ENCODE results near the gene PRTFDC1.

Gene PRTFDC1

DNA sequence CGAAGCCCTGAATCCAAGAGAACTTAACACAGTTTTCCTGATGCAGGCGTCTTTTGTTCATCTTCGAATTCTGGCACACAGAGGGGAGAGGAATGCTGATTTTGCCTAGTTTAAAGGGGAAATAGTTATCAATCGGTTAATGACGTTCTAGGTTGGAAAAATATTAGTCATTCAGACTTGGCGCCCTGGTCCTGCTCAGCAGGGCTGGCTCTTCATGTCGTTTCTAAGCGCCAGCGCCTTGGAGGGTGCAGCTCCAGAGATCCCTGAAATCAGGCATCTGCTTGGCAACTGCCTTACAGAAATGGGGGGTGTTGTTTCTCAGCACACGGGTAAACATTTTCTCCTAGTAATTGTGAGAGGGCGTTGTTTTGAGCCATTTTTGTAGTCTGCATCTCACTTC lies 1.3 kb upstream of the PRTFDC1 start:
- no peaks in the 10 kb centered on the region for H3K27me3 ChIP-seq (replicated peaks; ENCODE audit: control insufficient read depth, insufficient read depth, low read length, poor library complexity, severe bottlenecking)
- H3K4me3 ChIP-seq (ENCODE audit: insufficient read depth, low read depth, low read length, poor library complexity, severe bottlenecking) = no peak overlapping the region
- no peaks in the 10 kb centered on the region for H3K36me3 ChIP-seq (ENCODE audit: control insufficient read depth, insufficient read depth, low read length)
- peaks cover 8% of the 10 kb centered on the region for H3K4me1 ChIP-seq (ENCODE audit: control insufficient read depth, insufficient read depth, low read length, poor library complexity, severe bottlenecking)
- H3K27ac ChIP-seq (ENCODE audit: insufficient read depth, low read length, poor library complexity, severe bottlenecking) = no peak overlapping the region
- no peaks in the 10 kb centered on the region for H3K9me3 ChIP-seq (ENCODE audit: control insufficient read depth, low read length)
- no peak for DNase-seq

- no peaks in the 10 kb centered on the region for H3K9me3 ChIP-seq (ENCODE audit: control insufficient read depth, low read length)
- peaks cover 8% of the 10 kb centered on the region for H3K4me1 ChIP-seq (ENCODE audit: control insufficient read depth, insufficient read depth, low read length, poor library complexity, severe bottlenecking)
- H3K36me3 ChIP-seq (ENCODE audit: control insufficient read depth, insufficient read depth, low read length) = no peaks in the 10 kb centered on the region
- H3K27ac ChIP-seq (ENCODE audit: insufficient read depth, low read length, poor library complexity, severe bottlenecking) = peak overlapping the region; percentile 5
- DNase-seq = peak; percentile 7 to 34 (median 21)
- peak overlapping the region; percentile 67 for H3K4me3 ChIP-seq (ENCODE audit: insufficient read depth, low read depth, low read length, poor library complexity, severe bottlenecking)
- no peaks in the 10 kb centered on the region for H3K27me3 ChIP-seq (replicated peaks; ENCODE audit: control insufficient read depth, insufficient read depth, low read length, poor library complexity, severe bottlenecking)
Measured at GRCh38 chr10:24952707-24953645, 570 bp upstream of the PRTFDC1 start.

- DNase-seq = no peak
- peaks cover 8% of the 10 kb centered on the region for H3K4me1 ChIP-seq (ENCODE audit: control insufficient read depth, insufficient read depth, low read length, poor library complexity, severe bottlenecking)
- H3K4me3 ChIP-seq (ENCODE audit: insufficient read depth, low read depth, low read length, poor library complexity, severe bottlenecking) = peak overlapping the region; percentile 67
- no peaks in the 10 kb centered on the region for H3K9me3 ChIP-seq (ENCODE audit: control insufficient read depth, low read length)
- no peak overlapping the region for H3K27ac ChIP-seq (ENCODE audit: insufficient read depth, low read length, poor library complexity, severe bottlenecking)
- H3K27me3 ChIP-seq (replicated peaks; ENCODE audit: control insufficient read depth, insufficient read depth, low read length, poor library complexity, severe bottlenecking) = no peaks in the 10 kb centered on the region
- H3K36me3 ChIP-seq (ENCODE audit: control insufficient read depth, insufficient read depth, low read length) = no peaks in the 10 kb centered on the region
Measured at GRCh38 chr10:24951201-24952142, 934 bp downstream of the PRTFDC1 start.

GRCh38 chr10:24950439-24950838 lies 2.0 kb downstream of the PRTFDC1 start:
- no peak overlapping the region for H3K27ac ChIP-seq (ENCODE audit: insufficient read depth, low read length, poor library complexity, severe bottlenecking)

GRCh38 chr10:24949616-24950015 lies 2.8 kb downstream of the PRTFDC1 start:
- H3K4me3 ChIP-seq (ENCODE audit: insufficient read depth, low read depth, low read length, poor library complexity, severe bottlenecking) = no peak overlapping the region
- H3K4me1 ChIP-seq (ENCODE audit: control insufficient read depth, insufficient read depth, low read length, poor library complexity, severe bottlenecking) = peaks cover 8% of the 10 kb centered on the region
- H3K27ac ChIP-seq (ENCODE audit: insufficient read depth, low read length, poor library complexity, severe bottlenecking) = no peak overlapping the region
- no peak for DNase-seq
- no peaks in the 10 kb centered on the region for H3K36me3 ChIP-seq (ENCODE audit: control insufficient read depth, insufficient read depth, low read length)
- H3K9me3 ChIP-seq (ENCODE audit: control insufficient read depth, low read length) = no peaks in the 10 kb centered on the region
- H3K27me3 ChIP-seq (replicated peaks; ENCODE audit: control insufficient read depth, insufficient read depth, low read length, poor library complexity, severe bottlenecking) = no peaks in the 10 kb centered on the region

More at GRCh38 chr10:24950439-24950838, 2.0 kb downstream of the PRTFDC1 start:
- Histone ChIP-seq H3K4me3 (ENCODE audit: insufficient read depth, low read depth, low read length, poor library complexity, severe bottlenecking) (no peak overlapping the region), H3K4me1 (ENCODE audit: control insufficient read depth, insufficient read depth, low read length, poor library complexity, severe bottlenecking) (peaks cover 8% of the 10 kb centered on the region), H3K27me3 (replicated peaks; ENCODE audit: control insufficient read depth, insufficient read depth, low read length, poor library complexity, severe bottlenecking) (no peaks in the 10 kb centered on the region), H3K9me3 (ENCODE audit: control insufficient read depth, low read length) (no peaks in the 10 kb centered on the region), H3K36me3 (ENCODE audit: control insufficient read depth, insufficient read depth, low read length) (no peaks in the 10 kb centered on the region)
- no peak for DNase-seq

DNA sequence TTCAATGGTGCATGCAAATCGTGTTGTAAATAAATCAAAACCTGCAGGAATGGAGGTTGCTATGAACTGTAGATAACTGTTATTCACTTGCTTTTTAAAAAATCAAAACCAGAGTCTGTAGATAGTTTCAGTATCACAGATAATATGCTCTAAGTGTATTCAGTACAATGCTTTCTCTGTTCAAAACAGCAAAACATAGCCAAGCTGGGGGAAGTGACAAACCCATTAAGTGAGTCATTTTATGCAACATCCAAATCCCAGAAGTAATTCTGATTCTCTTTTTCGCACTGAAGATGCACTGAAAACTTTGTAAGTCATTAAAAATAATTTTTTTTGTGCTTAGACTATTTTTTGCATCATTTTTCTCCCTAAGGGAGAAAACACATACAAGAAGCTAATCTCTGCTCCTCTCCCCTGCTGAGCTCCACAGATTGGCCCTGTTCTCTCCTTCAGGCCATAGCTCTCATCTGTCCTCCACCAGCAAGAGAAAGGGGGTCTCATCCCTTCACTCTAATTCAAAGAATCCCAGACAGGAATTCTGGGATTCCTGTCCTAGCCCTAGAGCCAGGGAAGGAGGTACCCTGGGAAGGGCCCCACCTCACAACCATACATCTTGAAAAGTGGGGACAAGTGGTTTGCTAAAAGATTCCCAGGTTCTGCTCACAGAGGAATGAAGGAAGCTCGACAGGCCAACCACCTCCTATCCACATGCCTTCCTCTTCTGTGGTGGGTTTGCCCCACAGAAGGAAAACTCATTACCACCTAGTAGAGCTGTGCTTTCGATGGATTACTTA lies 4.9 kb downstream of the PRTFDC1 start:
- Histone ChIP-seq H3K27me3 (replicated peaks; ENCODE audit: control insufficient read depth, insufficient read depth, low read length, poor library complexity, severe bottlenecking) (no peaks in the 10 kb centered on the region), H3K27ac (ENCODE audit: insufficient read depth, low read length, poor library complexity, severe bottlenecking) (no peak overlapping the region), H3K9me3 (ENCODE audit: control insufficient read depth, low read length) (no peaks in the 10 kb centered on the region), H3K36me3 (ENCODE audit: control insufficient read depth, insufficient read depth, low read length) (no peaks in the 10 kb centered on the region), H3K4me1 (ENCODE audit: control insufficient read depth, insufficient read depth, low read length, poor library complexity, severe bottlenecking) (peaks cover 5% of the 10 kb centered on the region), H3K4me3 (ENCODE audit: insufficient read depth, low read depth, low read length, poor library complexity, severe bottlenecking) (no peak overlapping the region)
- DNase-seq = no peak

GRCh38 chr10:24944512-24945255 lies 7.7 kb downstream of the PRTFDC1 start:
- Histone ChIP-seq H3K9me3 (ENCODE audit: control insufficient read depth, low read length) (no peaks in the 10 kb centered on the region), H3K27ac (ENCODE audit: insufficient read depth, low read length, poor library complexity, severe bottlenecking) (no peak overlapping the region), H3K36me3 (ENCODE audit: control insufficient read depth, insufficient read depth, low read length) (no peaks in the 10 kb centered on the region), H3K4me3 (ENCODE audit: insufficient read depth, low read depth, low read length, poor library complexity, severe bottlenecking) (no peak overlapping the region), H3K4me1 (ENCODE audit: control insufficient read depth, insufficient read depth, low read length, poor library complexity, severe bottlenecking) (no peaks in the 10 kb centered on the region), H3K27me3 (replicated peaks; ENCODE audit: control insufficient read depth, insufficient read depth, low read length, poor library complexity, severe bottlenecking) (no peaks in the 10 kb centered on the region)
- no peak for DNase-seq

DNA sequence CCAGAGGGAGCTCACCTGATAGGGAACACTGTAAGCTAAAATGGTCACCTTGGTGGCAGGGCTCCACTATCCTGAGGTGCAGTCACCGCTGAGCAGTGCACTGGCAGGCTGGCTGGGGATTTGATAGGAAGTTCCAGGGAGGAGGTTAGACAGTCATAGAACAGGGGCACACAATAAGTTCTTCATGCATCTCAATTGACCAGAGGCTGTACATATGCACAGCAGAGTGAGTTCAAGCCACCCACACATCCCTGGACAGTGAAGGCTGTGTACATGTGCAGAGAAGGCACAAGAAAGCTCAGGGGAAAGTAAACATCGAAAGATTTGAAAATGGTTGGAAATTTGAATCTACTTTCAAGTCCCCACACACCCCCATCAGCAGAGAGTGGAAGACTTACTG lies 13.9 kb downstream of the PRTFDC1 start:
- Histone ChIP-seq H3K9me3 (ENCODE audit: control insufficient read depth, low read length) (no peaks in the 10 kb centered on the region), H3K4me1 (ENCODE audit: control insufficient read depth, insufficient read depth, low read length, poor library complexity, severe bottlenecking) (no peaks in the 10 kb centered on the region), H3K27ac (ENCODE audit: insufficient read depth, low read length, poor library complexity, severe bottlenecking) (no peak overlapping the region), H3K27me3 (replicated peaks; ENCODE audit: control insufficient read depth, insufficient read depth, low read length, poor library complexity, severe bottlenecking) (no peaks in the 10 kb centered on the region), H3K36me3 (ENCODE audit: control insufficient read depth, insufficient read depth, low read length) (no peaks in the 10 kb centered on the region), H3K4me3 (ENCODE audit: insufficient read depth, low read depth, low read length, poor library complexity, severe bottlenecking) (no peak overlapping the region)
- DNase-seq = no peak

GRCh38 chr10:24938076-24938475 lies 14.3 kb downstream of the PRTFDC1 start:
- Histone ChIP-seq H3K36me3 (ENCODE audit: control insufficient read depth, insufficient read depth, low read length) (no peaks in the 10 kb centered on the region), H3K27ac (ENCODE audit: insufficient read depth, low read length, poor library complexity, severe bottlenecking) (no peak overlapping the region), H3K9me3 (ENCODE audit: control insufficient read depth, low read length) (no peaks in the 10 kb centered on the region), H3K4me3 (ENCODE audit: insufficient read depth, low read depth, low read length, poor library complexity, severe bottlenecking) (no peak overlapping the region), H3K4me1 (ENCODE audit: control insufficient read depth, insufficient read depth, low read length, poor library complexity, severe bottlenecking) (no peaks in the 10 kb centered on the region), H3K27me3 (replicated peaks; ENCODE audit: control insufficient read depth, insufficient read depth, low read length, poor library complexity, severe bottlenecking) (no peaks in the 10 kb centered on the region)
- no peak for DNase-seq

Measured in effector memory CD4-positive, alpha-beta T cell (primary cell).